Ovary (tissue), 3 donors: ENCODE data around the gene PLXNA2.

ENCODE experiments used
- POLR2A ChIP-seq: fragments of 450-650 bp; IDR thresholded peaks from one replicate; pipeline ENCODE4 v1.6.1; 2017; ENCODE audit warnings: antibody characterized with exemption, mild to moderate bottlenecking, moderate library complexity
- TF ChIP-seq, protein P1 (sequence below), 3 donors: fragments of 450-650 bp in 2 of 3; fragments of 200-600 bp in 1 of 3; IDR thresholded peaks; one replicate each; pipeline versions ENCODE4 v1.5.1 to v1.8.0; 2016 to 2022; ENCODE audit warnings: antibody characterized with exemption in 3 of 3, mild to moderate bottlenecking in 1 of 3
- donor health status: DM: no; HTN: no; CAD: no.

DNA sequence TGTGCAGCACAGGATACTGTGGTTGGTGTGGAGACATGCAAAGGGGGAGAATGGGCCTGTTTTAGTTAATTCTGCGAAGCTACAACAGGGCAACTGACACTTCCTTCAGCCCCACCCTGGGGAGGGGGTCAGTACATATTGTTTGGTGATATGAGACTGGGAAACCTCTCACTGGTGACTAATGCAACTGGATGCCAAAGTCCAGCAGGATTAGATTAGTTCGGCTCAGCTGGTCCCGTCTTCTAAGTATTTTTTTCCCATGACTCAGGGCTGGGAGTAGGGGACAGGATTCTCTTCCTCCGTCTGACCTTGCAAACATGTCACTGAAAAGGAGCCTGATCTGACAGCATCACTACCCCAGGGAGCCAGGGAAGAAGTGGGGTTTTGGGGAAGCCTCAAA is 43.0 kb downstream of the PLXNA2 start:
- TF ChIP-seq, protein P1, sequence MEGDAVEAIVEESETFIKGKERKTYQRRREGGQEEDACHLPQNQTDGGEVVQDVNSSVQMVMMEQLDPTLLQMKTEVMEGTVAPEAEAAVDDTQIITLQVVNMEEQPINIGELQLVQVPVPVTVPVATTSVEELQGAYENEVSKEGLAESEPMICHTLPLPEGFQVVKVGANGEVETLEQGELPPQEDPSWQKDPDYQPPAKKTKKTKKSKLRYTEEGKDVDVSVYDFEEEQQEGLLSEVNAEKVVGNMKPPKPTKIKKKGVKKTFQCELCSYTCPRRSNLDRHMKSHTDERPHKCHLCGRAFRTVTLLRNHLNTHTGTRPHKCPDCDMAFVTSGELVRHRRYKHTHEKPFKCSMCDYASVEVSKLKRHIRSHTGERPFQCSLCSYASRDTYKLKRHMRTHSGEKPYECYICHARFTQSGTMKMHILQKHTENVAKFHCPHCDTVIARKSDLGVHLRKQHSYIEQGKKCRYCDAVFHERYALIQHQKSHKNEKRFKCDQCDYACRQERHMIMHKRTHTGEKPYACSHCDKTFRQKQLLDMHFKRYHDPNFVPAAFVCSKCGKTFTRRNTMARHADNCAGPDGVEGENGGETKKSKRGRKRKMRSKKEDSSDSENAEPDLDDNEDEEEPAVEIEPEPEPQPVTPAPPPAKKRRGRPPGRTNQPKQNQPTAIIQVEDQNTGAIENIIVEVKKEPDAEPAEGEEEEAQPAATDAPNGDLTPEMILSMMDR (IDR thresholded peaks at IDR 0.05) = no peak
- TF ChIP-seq POLR2A = no peak
